ENCODE data around the gene ZEB1.
A peak's percentile ranks its signal among the peaks of the same experiment; 100 is the strongest.
"Not testable (repeated sequence)": the region's sequence is repeated elsewhere in the genome, so short reads cannot be mapped to it uniquely, and the experiment has no call there.

Gene ZEB1

GRCh38 chr10:31347705-31348104 is 28.7 kb downstream of the ZEB1 start:
- TF ChIP-seq, protein P1, sequence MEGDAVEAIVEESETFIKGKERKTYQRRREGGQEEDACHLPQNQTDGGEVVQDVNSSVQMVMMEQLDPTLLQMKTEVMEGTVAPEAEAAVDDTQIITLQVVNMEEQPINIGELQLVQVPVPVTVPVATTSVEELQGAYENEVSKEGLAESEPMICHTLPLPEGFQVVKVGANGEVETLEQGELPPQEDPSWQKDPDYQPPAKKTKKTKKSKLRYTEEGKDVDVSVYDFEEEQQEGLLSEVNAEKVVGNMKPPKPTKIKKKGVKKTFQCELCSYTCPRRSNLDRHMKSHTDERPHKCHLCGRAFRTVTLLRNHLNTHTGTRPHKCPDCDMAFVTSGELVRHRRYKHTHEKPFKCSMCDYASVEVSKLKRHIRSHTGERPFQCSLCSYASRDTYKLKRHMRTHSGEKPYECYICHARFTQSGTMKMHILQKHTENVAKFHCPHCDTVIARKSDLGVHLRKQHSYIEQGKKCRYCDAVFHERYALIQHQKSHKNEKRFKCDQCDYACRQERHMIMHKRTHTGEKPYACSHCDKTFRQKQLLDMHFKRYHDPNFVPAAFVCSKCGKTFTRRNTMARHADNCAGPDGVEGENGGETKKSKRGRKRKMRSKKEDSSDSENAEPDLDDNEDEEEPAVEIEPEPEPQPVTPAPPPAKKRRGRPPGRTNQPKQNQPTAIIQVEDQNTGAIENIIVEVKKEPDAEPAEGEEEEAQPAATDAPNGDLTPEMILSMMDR (IDR thresholded peaks at IDR 0.05; ENCODE audit: low read length, missing control alignments): no peak
- no peak overlapping the region for H3K4me3 ChIP-seq (replicated peaks; ENCODE audit: low read depth, low read length)
- DNase-seq (ENCODE audit: low read depth): no peak

GRCh38 chr10:31350891-31351290 is 31.9 kb downstream of the ZEB1 start:
- TF ChIP-seq, protein P1 (IDR thresholded peaks at IDR 0.05; ENCODE audit: low read length, missing control alignments): no peak
- DNase-seq (ENCODE audit: low read depth): no peak
- no peak overlapping the region for H3K4me3 ChIP-seq (replicated peaks; ENCODE audit: low read depth, low read length)

DNA sequence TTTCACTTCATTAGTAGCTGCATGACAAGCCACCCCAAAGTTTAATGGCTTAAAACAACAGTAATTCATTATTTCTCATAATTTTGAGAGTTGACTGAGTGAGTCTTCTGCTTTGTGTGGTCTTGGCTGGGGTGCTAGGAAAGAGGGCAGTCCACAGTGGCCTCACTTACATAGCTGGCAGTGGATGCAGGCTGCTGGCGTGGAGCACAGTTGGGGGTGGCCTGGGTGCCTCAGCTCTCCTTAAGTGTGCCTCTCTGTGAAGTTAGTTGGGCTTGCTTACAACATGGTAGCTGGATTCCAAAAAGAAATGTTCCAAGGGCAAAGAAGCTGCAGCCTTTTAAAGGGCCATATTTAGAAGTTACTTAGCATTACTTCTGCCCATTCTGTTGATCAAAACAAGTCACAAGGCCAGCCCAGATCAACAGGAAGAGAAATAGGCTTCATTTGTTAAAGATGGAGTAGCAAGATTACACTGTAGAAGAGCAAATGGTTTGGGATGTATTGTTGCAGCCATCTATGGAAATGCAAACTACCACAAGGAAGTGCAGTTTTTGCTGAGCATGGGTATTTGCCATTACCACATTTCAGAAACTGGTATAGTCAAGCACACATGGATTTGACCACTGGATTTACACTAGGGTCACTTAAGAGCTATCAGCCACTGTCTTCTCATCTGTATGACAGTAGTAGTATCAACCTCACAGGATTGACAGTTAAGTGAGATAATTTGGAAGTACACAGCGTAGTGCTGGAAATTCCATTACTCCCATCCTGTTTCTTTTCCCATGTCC is 33.6 kb downstream of the ZEB1 start:
- no peak for DNase-seq (ENCODE audit: low read depth)

DNA sequence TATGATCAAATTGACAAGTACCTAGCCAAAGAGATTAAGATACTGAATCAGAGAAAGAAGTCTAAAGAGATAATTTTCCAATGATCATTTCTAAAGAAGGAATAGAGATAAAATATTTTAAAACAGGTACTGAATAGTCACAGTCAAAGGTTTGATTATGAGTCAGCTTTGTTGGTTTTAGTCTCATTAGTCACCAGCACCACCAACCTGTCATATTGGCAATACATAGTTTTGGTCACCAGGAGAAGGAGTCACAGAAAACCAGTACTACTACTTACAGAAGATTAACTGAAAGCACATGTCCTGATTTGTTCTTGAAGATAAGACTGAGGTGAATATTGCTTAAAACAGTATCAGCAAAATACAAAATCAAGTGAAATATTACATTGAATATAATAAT is 34.6 kb downstream of the ZEB1 start:
- TF ChIP-seq, protein P1 (IDR thresholded peaks at IDR 0.05; ENCODE audit: low read length, missing control alignments): no peak
- no peak overlapping the region for H3K4me3 ChIP-seq (replicated peaks; ENCODE audit: low read depth, low read length)
- peak; percentile 46 for DNase-seq (ENCODE audit: low read depth)

More for the DNA sequence above, 33.6 kb downstream of the ZEB1 start:
- no peak overlapping the region for H3K4me3 ChIP-seq (replicated peaks; ENCODE audit: low read depth, low read length)
- TF ChIP-seq, protein P1 (IDR thresholded peaks at IDR 0.05; ENCODE audit: low read length, missing control alignments): no peak

- DNase-seq (ENCODE audit: low read depth): peak; percentile 36
- H3K4me3 ChIP-seq (replicated peaks; ENCODE audit: low read depth, low read length): no peak overlapping the region
- TF ChIP-seq, protein P1 (IDR thresholded peaks at IDR 0.05; ENCODE audit: low read length, missing control alignments): no peak
Measured at GRCh38 chr10:31358688-31359330, 39.8 kb downstream of the ZEB1 start.

DNA sequence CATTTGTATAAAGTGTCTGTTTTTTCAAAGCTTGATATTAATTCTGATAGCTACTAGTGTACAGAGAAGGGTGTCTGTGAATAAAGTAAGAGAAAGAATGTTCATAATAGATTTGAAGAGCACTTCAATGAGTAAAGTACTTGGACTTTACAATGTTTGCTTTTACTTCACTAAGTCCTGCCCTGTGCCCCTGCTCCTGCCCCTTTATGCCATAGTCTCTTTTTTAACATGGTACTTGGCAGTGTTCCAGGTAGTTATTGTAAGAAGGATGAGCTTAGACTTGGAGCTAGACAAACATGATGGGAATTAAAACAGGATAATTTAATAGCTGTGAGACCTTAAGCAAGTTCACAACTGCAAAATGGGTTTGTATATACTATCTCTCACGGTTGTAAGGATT is 41.0 kb downstream of the ZEB1 start:
- H3K4me3 ChIP-seq (replicated peaks; ENCODE audit: low read depth, low read length): no peak overlapping the region
- TF ChIP-seq, protein P1 (IDR thresholded peaks at IDR 0.05; ENCODE audit: low read length, missing control alignments): no peak
- DNase-seq (ENCODE audit: low read depth): peak; percentile 31

- DNase-seq (ENCODE audit: low read depth); H3K4me3 ChIP-seq (replicated peaks; ENCODE audit: low read depth, low read length): not testable (repeated sequence)
Measured at GRCh38 chr10:31361475-31361874, 42.5 kb downstream of the ZEB1 start.

All from fibroblast of pulmonary artery (primary cell).